ENCODE results near the gene R3HDML. TPM values are rescaled to one million over a fixed set of nuclear protein-coding genes. Genes with fewer than 3 reads are reported as not detected.
"Not testable (repeated sequence)": the region's sequence is repeated elsewhere in the genome, so short reads cannot be mapped to it uniquely, and the experiment has no call there.

Gene R3HDML
- not detected in 2 replicates for total RNA-seq

- no peak for DNase-seq (ENCODE audit: low read depth in 2 of 2)
Observed at GRCh38 chr20:44336725-44337380, at the start of gene R3HDML. Gene R3HDML (plus strand): TSS chr20:44337043. CDS start chr20:44337158, 115 bp downstream.

- DNase-seq (ENCODE audit: low read depth in 2 of 2): no peak
Observed at GRCh38 chr20:44287272-44288097, 49.4 kb upstream of the R3HDML start.

GRCh38 chr20:44288252-44288651 is 48.6 kb upstream of the R3HDML start:
- DNase-seq (ENCODE audit: low read depth in 2 of 2): no peak

GRCh38 chr20:44291754-44292153 is 45.1 kb upstream of the R3HDML start:
- DNase-seq (ENCODE audit: low read depth in 2 of 2): no peak

- peak in 1 of 2 donors; percentile 3 for DNase-seq (ENCODE audit: low read depth in 2 of 2)
Observed at GRCh38 chr20:44296011-44296410, 40.8 kb upstream of the R3HDML start.

- DNase-seq (ENCODE audit: low read depth in 2 of 2): no peak
Observed at GRCh38 chr20:44297721-44298120, 39.1 kb upstream of the R3HDML start.

GRCh38 chr20:44299011-44299535 is 37.8 kb upstream of the R3HDML start:
- not testable (repeated sequence) for DNase-seq (ENCODE audit: low read depth in 2 of 2)

- no peak for DNase-seq (ENCODE audit: low read depth in 2 of 2)
Observed at GRCh38 chr20:44301285-44301684, 35.6 kb upstream of the R3HDML start.

GRCh38 chr20:44302026-44302669 is 34.7 kb upstream of the R3HDML start:
- no peak for DNase-seq (ENCODE audit: low read depth in 2 of 2)

- no peak for DNase-seq (ENCODE audit: low read depth in 2 of 2)
Observed at GRCh38 chr20:44302736-44303135, 34.1 kb upstream of the R3HDML start.

GRCh38 chr20:44304383-44304782 is 32.5 kb upstream of the R3HDML start:
- no peak for DNase-seq (ENCODE audit: low read depth in 2 of 2)

GRCh38 chr20:44306927-44307326 is 29.9 kb upstream of the R3HDML start:
- DNase-seq (ENCODE audit: low read depth in 2 of 2): no peak

GRCh38 chr20:44309763-44310663 is 26.8 kb upstream of the R3HDML start:
- DNase-seq (ENCODE audit: low read depth in 2 of 2): peak in 1 of 2 donors; percentile 3

GRCh38 chr20:44310664-44311639 is 25.9 kb upstream of the R3HDML start, which contains the start of gene FITM2:
Gene FITM2 (minus strand): TSS chr20:44311202. CDS start chr20:44311148, 54 bp downstream.
- DNase-seq (ENCODE audit: low read depth in 2 of 2): peak; percentile 93 to 98

GRCh38 chr20:44314870-44315269 is 22.0 kb upstream of the R3HDML start:
- no peak for DNase-seq (ENCODE audit: low read depth in 2 of 2)

- DNase-seq (ENCODE audit: low read depth in 2 of 2): no peak
Observed at GRCh38 chr20:44319839-44320422, 16.9 kb upstream of the R3HDML start.

- DNase-seq (ENCODE audit: low read depth in 2 of 2): no peak
Observed at GRCh38 chr20:44324343-44324742, 12.5 kb upstream of the R3HDML start.

GRCh38 chr20:44326391-44327159 is 10.3 kb upstream of the R3HDML start:
- DNase-seq (ENCODE audit: low read depth in 2 of 2): no peak

- not testable (repeated sequence) for DNase-seq (ENCODE audit: low read depth in 2 of 2)
Observed at GRCh38 chr20:44327748-44328147, 9.1 kb upstream of the R3HDML start.
